HCT116 (cell line): ENCODE measurements around the gene SPARCL1. TPM values are rescaled to one million over a fixed set of nuclear protein-coding genes. Genes with fewer than 3 reads are reported as not detected.

Source experiments
- ATAC-seq: fragments of 200-7000 bp; cut with Tn5 transposase; 2 replicates; pipeline ENCODE4 v1.9.1; 2020; ENCODE audit warnings: mild to moderate bottlenecking, moderate library complexity
- BruUV-seq: library from RNA; stranded (reverse); fragments of 400-500 nt; replicated peaks from 2 replicates; lab custom pipeline; 2021; lab: Mats Ljungman, UMichigan
- CTCF ChIA-PET: fragments of 300-600 bp; sonication (Branson Sonifier 250); formaldehyde crosslinking; loops from one replicate; lab custom pipeline; 2021; ENCODE audit warnings: antibody characterized with exemption; lab: Charles Lee
- POLR2A ChIA-PET: fragments of 300-600, 350-600 bp; sonication (Branson Sonifier 250); formaldehyde crosslinking; loops from one replicate; lab custom pipeline; 2021; ENCODE audit warnings: antibody characterized with exemption; lab: Charles Lee
- RAD21 ChIA-PET, 2 experiments: fragments of 300-600 bp; sonication (Branson Sonifier 250); formaldehyde crosslinking; loops; one replicate each; lab custom pipeline; 2023; ENCODE audit warnings: low total read pairs in 2 of 2; ENCODE audit not compliant: uncharacterized antibody in 2 of 2, unreplicated experiment in 2 of 2, low non-redundant PET in 1 of 2; lab: Charles Lee
- DNase-seq: peaks from one replicate; pipeline ENCODE4 v3.0.0-alpha.2; 2010; ENCODE audit warnings: low read depth, low spot score
- H2AFZ ChIP-seq: fragments of 200-600 bp; shearing (Covaris generic), sonication (generic); 2 replicates; pipeline ENCODE4 v1.6.1; 2017; ENCODE audit warnings: low read depth, mixed run types, mixed read lengths, antibody characterized with exemption, low read length; ENCODE audit not compliant: poor library complexity, severe bottlenecking
- H3K27ac ChIP-seq: 2 replicates; pipeline ENCODE4 v1.5.1; 2012; ENCODE audit warnings: low read depth, low read length
- H3K27me3 ChIP-seq: fragments of 200-600 bp; sonication (generic); 2 replicates; pipeline ENCODE4 v1.6.1; 2016; ENCODE audit warnings: mixed run types, low read length, mixed read lengths; ENCODE audit not compliant: insufficient read depth
- H3K36me3 ChIP-seq, 2 experiments: fragments of 200-500 bp in 1 of 2; fragments of 200-600 bp in 1 of 2; sonication (Bioruptor generic) in 1 of 2; sonication (generic) in 1 of 2; 2 replicates each; pipeline versions ENCODE4 v1.5.1 to v1.6.1; 2014 to 2016; ENCODE audit warnings: low read length in 2 of 2, inconsistent platforms in 1 of 2, mixed read lengths in 1 of 2, mixed run types in 1 of 2; ENCODE audit not compliant: insufficient read depth in 2 of 2, control insufficient read depth in 1 of 2
- H3K4me1 ChIP-seq, 2 experiments: fragments of 200-600 bp in 1 of 2; sonication (generic) in 1 of 2; 2 replicates each; pipeline versions ENCODE4 v1.5.1 to v1.6.1; 2012 to 2017; ENCODE audit warnings: low read length in 2 of 2, inconsistent platforms in 1 of 2, mild to moderate bottlenecking in 1 of 2, mixed read lengths in 1 of 2, mixed run types in 1 of 2, moderate library complexity in 1 of 2; ENCODE audit not compliant: insufficient read depth in 2 of 2, control insufficient read depth in 1 of 2
- H3K4me2 ChIP-seq: fragments of 200-600 bp; sonication (generic); 2 replicates; pipeline ENCODE4 v1.6.1; 2017; ENCODE audit warnings: mixed run types, low read length, mixed read lengths
- H3K4me3 ChIP-seq, 2 experiments: fragments of 200-600 bp in 1 of 2; sonication (generic) in 1 of 2; replicated peaks in 1 of 2; 2 replicates each; pipeline ENCODE4 v1.5.1; 2011 to 2016; ENCODE audit warnings: low read length in 2 of 2, control low read depth in 1 of 2, low read depth in 1 of 2, mild to moderate bottlenecking in 1 of 2, mixed read lengths in 1 of 2, mixed run types in 1 of 2
- H3K79me2 ChIP-seq: fragments of 200-600 bp; sonication (generic); 2 replicates; pipeline ENCODE4 v1.6.1; 2017; ENCODE audit warnings: mild to moderate bottlenecking, mixed run types, low read length, moderate library complexity, mixed read lengths; ENCODE audit not compliant: insufficient read depth
- H3K9ac ChIP-seq: fragments of 200-600 bp; sonication (generic); 2 replicates; pipeline ENCODE4 v1.6.1; 2016; ENCODE audit warnings: low read length, mixed read lengths
- H3K9me2 ChIP-seq: fragments of 200-600 bp; sonication (generic), shearing (Covaris generic); 2 replicates; pipeline ENCODE4 v1.6.1; 2017; ENCODE audit warnings: mixed run types, mild to moderate bottlenecking, moderate library complexity; ENCODE audit not compliant: insufficient read depth
- H3K9me3 ChIP-seq, 2 experiments: fragments of 200-500 bp in 1 of 2; fragments of 200-600 bp in 1 of 2; sonication (Bioruptor generic) in 1 of 2; sonication (generic) in 1 of 2; 2 replicates each; pipeline ENCODE4 v1.6.1; 2014 to 2017; ENCODE audit warnings: low read length in 2 of 2, mixed read lengths in 2 of 2, inconsistent platforms in 1 of 2, low read depth in 1 of 2, mild to moderate bottlenecking in 1 of 2, mixed run types in 1 of 2, moderate library complexity in 1 of 2; ENCODE audit not compliant: control insufficient read depth in 1 of 2, insufficient read depth in 1 of 2
- H4K20me1 ChIP-seq: fragments of 200-600 bp; sonication (generic), shearing (Covaris generic); 2 replicates; pipeline ENCODE4 v1.6.1; 2017; ENCODE audit warnings: mixed run types, mild to moderate bottlenecking, moderate library complexity; ENCODE audit not compliant: insufficient read depth
- CBX3 ChIP-seq: IDR thresholded peaks from 2 replicates; pipeline ENCODE4 v1.6.1; 2012; ENCODE audit warnings: low read depth
- CEBPB ChIP-seq: IDR thresholded peaks from 2 replicates; pipeline ENCODE4 v1.6.1; 2012; ENCODE audit warnings: low read depth
- EGR1 ChIP-seq: IDR thresholded peaks from 2 replicates; pipeline ENCODE4 v1.6.1; 2012; ENCODE audit warnings: low read depth
- EZH2 ChIP-seq: fragments of 200-600 bp; sonication (generic); IDR thresholded peaks from 2 replicates; pipeline ENCODE4 v1.6.1; 2017; ENCODE audit warnings: antibody characterized with exemption, mixed run types
- EZH2phosphoT487 ChIP-seq: fragments of 200-600 bp; IDR thresholded peaks from 2 replicates; pipeline ENCODE4 v1.6.1; 2018; ENCODE audit warnings: antibody characterized with exemption, borderline replicate concordance
- JUND ChIP-seq: IDR thresholded peaks from 2 replicates; pipeline ENCODE4 v1.6.1; 2012
- POLR2A ChIP-seq: IDR thresholded peaks from 2 replicates; pipeline ENCODE4 v1.7.0; 2011; ENCODE audit warnings: borderline replicate concordance; ENCODE audit not compliant: insufficient read depth, insufficient read length; ENCODE audit errors: extremely low read depth
- RAD21 ChIP-seq: IDR thresholded peaks from 2 replicates; pipeline ENCODE4 v1.6.1; 2012; ENCODE audit warnings: low read depth, mild to moderate bottlenecking
- SIN3A ChIP-seq: IDR thresholded peaks from 2 replicates; pipeline ENCODE4 v1.6.1; 2012; ENCODE audit warnings: low read depth
- SRF ChIP-seq: IDR thresholded peaks from 2 replicates; pipeline ENCODE4 v1.6.1; 2012; ENCODE audit warnings: low read depth
- TCF7L2 ChIP-seq: IDR thresholded peaks from 2 replicates; pipeline ENCODE4 v1.7.0; 2011; ENCODE audit warnings: borderline replicate concordance, inconsistent platforms; ENCODE audit not compliant: insufficient read depth, insufficient read length; ENCODE audit errors: extremely low read depth
- YY1 ChIP-seq: IDR thresholded peaks from 2 replicates; pipeline ENCODE4 v1.6.1; 2011; ENCODE audit warnings: low read length, low read depth, moderate library complexity, mild to moderate bottlenecking; ENCODE audit not compliant: insufficient replicate concordance; ENCODE audit errors: extremely low read depth
- ZFX ChIP-seq: fragments of 450-650 bp; IDR thresholded peaks from 2 replicates; pipeline ENCODE4 v1.6.1; 2017
- ZNF274 ChIP-seq: fragments of 200-500 bp; sonication (Bioruptor generic); IDR thresholded peaks from 2 replicates; pipeline ENCODE4 v1.6.1; 2014; ENCODE audit warnings: mild to moderate bottlenecking, low read depth, low read length, inconsistent platforms
- intact Hi-C: fragments of 100-400 bp; cut with micrococcal nuclease; formaldehyde crosslinking; loops from 2 replicates; pipeline ENCODE4 v1.10.0; 2022
- total RNA-seq: library from RNA; stranded (reverse); gene quantifications from one replicate; pipeline ENCODE4 v1.2.1, GENCODE V29; 2021; ENCODE audit not compliant: unreplicated experiment
- TF ChIP-seq, protein P1 (sequence below): IDR thresholded peaks from 2 replicates; pipeline ENCODE4 v1.6.1; 2012
- TF ChIP-seq, protein P2 (sequence below), 3 experiments: fragments of 200-600 bp in 1 of 3; sonication (generic) in 1 of 3; IDR thresholded peaks in 2 of 3; conservative IDR thresholded peaks in 1 of 3; 2 replicates each; pipeline ENCODE4 v1.5.1; 2012 to 2017; ENCODE audit warnings: low read depth in 2 of 3, low read length in 2 of 3, antibody characterized with exemption in 1 of 3, borderline replicate concordance in 1 of 3, control low read depth in 1 of 3, mild to moderate bottlenecking in 1 of 3, mixed read lengths in 1 of 3, mixed run types in 1 of 3, moderate library complexity in 1 of 3; ENCODE audit not compliant: insufficient read depth in 1 of 3
- TF ChIP-seq, protein P3 (sequence below): IDR thresholded peaks from 2 replicates; pipeline ENCODE4 v1.6.1; 2012
- TF ChIP-seq, protein P4 (sequence below): IDR thresholded peaks from 2 replicates; pipeline ENCODE4 v1.6.1; 2011; ENCODE audit warnings: mild to moderate bottlenecking, low read length, moderate library complexity; ENCODE audit not compliant: insufficient replicate concordance; ENCODE audit errors: extremely low read depth

The SPARCL1 gene
- total RNA-seq, 1 experiment from 2014 or later = 0.96 TPM

DNA sequence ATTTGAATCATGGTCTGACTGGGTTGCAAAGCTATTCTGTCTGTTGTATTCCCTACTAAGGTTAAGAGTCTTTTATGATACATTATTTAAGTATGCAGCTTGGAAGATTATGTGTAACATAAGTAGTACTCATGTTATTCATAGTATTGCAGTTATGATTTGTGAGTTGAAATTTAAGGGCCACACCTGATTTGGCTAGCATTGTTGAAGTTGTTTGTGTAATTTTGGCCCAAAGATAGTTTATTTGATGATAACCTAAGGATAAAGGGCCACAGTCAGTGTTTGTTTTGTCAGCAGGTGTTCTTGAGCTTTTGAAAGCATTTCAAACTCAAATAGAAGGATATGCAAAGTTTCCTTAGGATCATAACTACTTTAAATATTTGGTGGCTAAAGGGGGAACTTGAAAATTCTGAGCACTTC lies 67.9 kb downstream of the SPARCL1 start:
- no peak for DNase-seq
- Histone ChIP-seq H3K4me2 (no peak overlapping the region), H3K9me2 (no peaks in the 10 kb centered on the region), H3K4me1 (no peaks in the 10 kb centered on the region), H3K79me2 (no peaks in the 10 kb centered on the region), H2AFZ (no peak overlapping the region), H3K27ac (no peak overlapping the region), H3K9ac (no peak overlapping the region), H4K20me1 (no peaks in the 10 kb centered on the region), H3K27me3 (no peaks in the 10 kb centered on the region), H3K4me3 (no peak overlapping the region), H3K36me3 (0 out of 4 replicates have a peak, but pooled peaks cover 0 to 4% of the 10 kb centered on the region in 2 experiments), H3K9me3 (no peaks in the 10 kb centered on the region)
- ChIA-PET CTCF (no interaction called here), RAD21 (no interaction called here), POLR2A (no interaction called here)
- intact Hi-C loops = loop anchor here (10.0 kb wide), 1 partner anchor 966 kb away; no protein-coding TSS in a partner anchor
- no TSS peak for BruUV-seq
- TF ChIP-seq POLR2A (no peak), RAD21 (no peak), ZNF274 (no peak)
- no peak for ATAC-seq

DNA sequence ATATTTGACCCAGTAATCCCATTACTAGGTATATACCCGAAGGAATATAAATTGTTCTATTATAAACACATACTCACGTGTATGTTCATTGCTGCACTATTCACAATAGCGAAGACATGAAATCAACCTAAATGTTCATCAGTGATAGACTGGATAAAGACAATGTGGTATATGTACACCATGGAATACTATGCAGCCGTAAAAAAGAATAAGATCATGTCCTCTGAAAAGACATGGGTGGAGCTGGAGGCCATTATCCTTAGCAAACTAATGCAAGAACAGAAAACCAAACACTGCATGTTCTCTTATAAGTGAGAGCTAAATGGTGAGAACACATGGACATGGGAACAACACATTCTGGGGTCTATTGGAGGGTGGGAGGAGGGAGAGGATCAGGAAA lies 70.3 kb downstream of the SPARCL1 start:
- ChIA-PET RAD21 (no interaction called here), CTCF (no interaction called here), POLR2A (no interaction called here)
- Histone ChIP-seq H3K4me3 (no peak overlapping the region), H3K79me2 (no peaks in the 10 kb centered on the region), H3K9ac (no peak overlapping the region), H3K9me3 (no peaks in the 10 kb centered on the region), H3K4me1 (no peaks in the 10 kb centered on the region), H4K20me1 (0 out of 2 replicates have a peak, but pooled peaks cover 3% of the 10 kb centered on the region), H3K4me2 (no peak overlapping the region), H2AFZ (no peak overlapping the region), H3K36me3 (peaks cover 0 to 6% of the 10 kb centered on the region in 2 experiments; a peak in 1 of 4 replicates), H3K27me3 (no peaks in the 10 kb centered on the region), H3K9me2 (no peaks in the 10 kb centered on the region), H3K27ac (no peak overlapping the region)
- intact Hi-C loops = no loop called here
- no TSS peak for BruUV-seq
- ATAC-seq (no peak), DNase-seq (no peak)
- no peak for TF ChIP-seq SRF
- no peak for TF ChIP-seq CEBPB
- TF ChIP-seq EZH2 = no peak
- no peak for TF ChIP-seq ZFX
- TF ChIP-seq YY1 = no peak
- TF ChIP-seq EZH2phosphoT487 = no peak
- TF ChIP-seq JUND = no peak
- TF ChIP-seq, protein P1, sequence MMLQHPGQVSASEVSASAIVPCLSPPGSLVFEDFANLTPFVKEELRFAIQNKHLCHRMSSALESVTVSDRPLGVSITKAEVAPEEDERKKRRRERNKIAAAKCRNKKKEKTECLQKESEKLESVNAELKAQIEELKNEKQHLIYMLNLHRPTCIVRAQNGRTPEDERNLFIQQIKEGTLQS = no peak
- TF ChIP-seq, protein P2, sequence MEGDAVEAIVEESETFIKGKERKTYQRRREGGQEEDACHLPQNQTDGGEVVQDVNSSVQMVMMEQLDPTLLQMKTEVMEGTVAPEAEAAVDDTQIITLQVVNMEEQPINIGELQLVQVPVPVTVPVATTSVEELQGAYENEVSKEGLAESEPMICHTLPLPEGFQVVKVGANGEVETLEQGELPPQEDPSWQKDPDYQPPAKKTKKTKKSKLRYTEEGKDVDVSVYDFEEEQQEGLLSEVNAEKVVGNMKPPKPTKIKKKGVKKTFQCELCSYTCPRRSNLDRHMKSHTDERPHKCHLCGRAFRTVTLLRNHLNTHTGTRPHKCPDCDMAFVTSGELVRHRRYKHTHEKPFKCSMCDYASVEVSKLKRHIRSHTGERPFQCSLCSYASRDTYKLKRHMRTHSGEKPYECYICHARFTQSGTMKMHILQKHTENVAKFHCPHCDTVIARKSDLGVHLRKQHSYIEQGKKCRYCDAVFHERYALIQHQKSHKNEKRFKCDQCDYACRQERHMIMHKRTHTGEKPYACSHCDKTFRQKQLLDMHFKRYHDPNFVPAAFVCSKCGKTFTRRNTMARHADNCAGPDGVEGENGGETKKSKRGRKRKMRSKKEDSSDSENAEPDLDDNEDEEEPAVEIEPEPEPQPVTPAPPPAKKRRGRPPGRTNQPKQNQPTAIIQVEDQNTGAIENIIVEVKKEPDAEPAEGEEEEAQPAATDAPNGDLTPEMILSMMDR (IDR thresholded peaks at IDR 0.05 in 2 of 3, conservative IDR thresholded peaks at IDR 0.05 in 1 of 3; ENCODE audit: borderline replicate concordance in 1 of 3, insufficient read depth in 1 of 3, low read depth in 2 of 3, low read length in 2 of 3) = no peak
- TF ChIP-seq, protein P3, sequence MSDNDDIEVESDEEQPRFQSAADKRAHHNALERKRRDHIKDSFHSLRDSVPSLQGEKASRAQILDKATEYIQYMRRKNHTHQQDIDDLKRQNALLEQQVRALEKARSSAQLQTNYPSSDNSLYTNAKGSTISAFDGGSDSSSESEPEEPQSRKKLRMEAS = no peak
- TF ChIP-seq TCF7L2 = no peak
- TF ChIP-seq ZNF274 = no peak
- TF ChIP-seq, protein P4, sequence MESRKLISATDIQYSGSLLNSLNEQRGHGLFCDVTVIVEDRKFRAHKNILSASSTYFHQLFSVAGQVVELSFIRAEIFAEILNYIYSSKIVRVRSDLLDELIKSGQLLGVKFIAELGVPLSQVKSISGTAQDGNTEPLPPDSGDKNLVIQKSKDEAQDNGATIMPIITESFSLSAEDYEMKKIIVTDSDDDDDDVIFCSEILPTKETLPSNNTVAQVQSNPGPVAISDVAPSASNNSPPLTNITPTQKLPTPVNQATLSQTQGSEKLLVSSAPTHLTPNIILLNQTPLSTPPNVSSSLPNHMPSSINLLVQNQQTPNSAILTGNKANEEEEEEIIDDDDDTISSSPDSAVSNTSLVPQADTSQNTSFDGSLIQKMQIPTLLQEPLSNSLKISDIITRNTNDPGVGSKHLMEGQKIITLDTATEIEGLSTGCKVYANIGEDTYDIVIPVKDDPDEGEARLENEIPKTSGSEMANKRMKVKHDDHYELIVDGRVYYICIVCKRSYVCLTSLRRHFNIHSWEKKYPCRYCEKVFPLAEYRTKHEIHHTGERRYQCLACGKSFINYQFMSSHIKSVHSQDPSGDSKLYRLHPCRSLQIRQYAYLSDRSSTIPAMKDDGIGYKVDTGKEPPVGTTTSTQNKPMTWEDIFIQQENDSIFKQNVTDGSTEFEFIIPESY = no peak
- TF ChIP-seq CBX3 = no peak
- TF ChIP-seq POLR2A = no peak
- no peak for TF ChIP-seq SIN3A
- no peak for TF ChIP-seq EGR1
